SK-N-MC (cell line): Measurements from ENCODE around the gene SORBS1.

ENCODE experiments used
- FOXP2 ChIP-seq: optimal IDR thresholded peaks from 2 replicates; pipeline ENCODE3; 2011; ENCODE audit warnings: mild to moderate bottlenecking, moderate library complexity; ENCODE audit not compliant: insufficient read depth; ENCODE audit errors: extremely low read length, control extremely low read depth
- POLR2AphosphoS5 ChIP-seq: IDR thresholded peaks from 2 replicates; pipeline ENCODE4 v1.6.1; 2012; ENCODE audit warnings: mild to moderate bottlenecking, low read depth, low read length, borderline replicate concordance

- TF ChIP-seq POLR2AphosphoS5: no peak
- no peak for TF ChIP-seq FOXP2
Measured at GRCh38 chr10:95578619-95579018, 17.4 kb upstream of the SORBS1 start.
